ENCODE results near the gene SLC6A3.
"Not testable (repeated sequence)": the region's sequence is repeated elsewhere in the genome, so short reads cannot be mapped to it uniquely, and the experiment has no call there.

The SLC6A3 gene

GRCh38 chr5:1364211-1364610 is 81.0 kb downstream of the SLC6A3 start:
- H3K9me3 Mint-ChIP-seq: no peaks in the 10 kb centered on the region
- no peaks in the 10 kb centered on the region for H3K36me3 Mint-ChIP-seq
- peak overlapping the region; percentile 81 for H3K27ac Mint-ChIP-seq
- no peak for ATAC-seq
- no peak overlapping the region for H3K4me3 Mint-ChIP-seq
- peaks cover 48% of the 10 kb centered on the region for H3K4me1 Mint-ChIP-seq
- H3K27me3 Mint-ChIP-seq: peaks cover 15% of the 10 kb centered on the region

GRCh38 chr5:1363581-1363980 is 81.7 kb downstream of the SLC6A3 start:
- peaks cover 48% of the 10 kb centered on the region for H3K4me1 Mint-ChIP-seq
- no peaks in the 10 kb centered on the region for H3K36me3 Mint-ChIP-seq
- ATAC-seq: no peak
- peaks cover 17% of the 10 kb centered on the region for H3K27me3 Mint-ChIP-seq
- H3K4me3 Mint-ChIP-seq: no peak overlapping the region
- H3K9me3 Mint-ChIP-seq: no peaks in the 10 kb centered on the region
- peak overlapping the region; percentile 81 for H3K27ac Mint-ChIP-seq

GRCh38 chr5:1363160-1363559 is 82.1 kb downstream of the SLC6A3 start:
- peak; percentile 53 for ATAC-seq
- peaks cover 21% of the 10 kb centered on the region for H3K27me3 Mint-ChIP-seq
- no peaks in the 10 kb centered on the region for H3K9me3 Mint-ChIP-seq
- H3K4me3 Mint-ChIP-seq: no peak overlapping the region
- H3K4me1 Mint-ChIP-seq: peaks cover 48% of the 10 kb centered on the region
- H3K36me3 Mint-ChIP-seq: no peaks in the 10 kb centered on the region
- no peak overlapping the region for H3K27ac Mint-ChIP-seq

- Mint-ChIP-seq H3K9me3 (no peaks in the 10 kb centered on the region), H3K27me3 (peaks cover 23% of the 10 kb centered on the region), H3K4me3 (no peak overlapping the region), H3K27ac (no peak overlapping the region), H3K4me1 (peaks cover 47% of the 10 kb centered on the region), H3K36me3 (no peaks in the 10 kb centered on the region)
- ATAC-seq: no peak
Measured at GRCh38 chr5:1362242-1363015, 82.8 kb downstream of the SLC6A3 start.

- H3K4me3 Mint-ChIP-seq: no peak overlapping the region
- no peak for ATAC-seq
- H3K27ac Mint-ChIP-seq: peak overlapping the region; percentile 22
- no peaks in the 10 kb centered on the region for H3K36me3 Mint-ChIP-seq
- no peaks in the 10 kb centered on the region for H3K9me3 Mint-ChIP-seq
- peaks cover 31% of the 10 kb centered on the region for H3K4me1 Mint-ChIP-seq
- H3K27me3 Mint-ChIP-seq: peaks cover 23% of the 10 kb centered on the region
Measured at GRCh38 chr5:1360861-1361260, 84.4 kb downstream of the SLC6A3 start.

GRCh38 chr5:1360367-1360766 is 84.9 kb downstream of the SLC6A3 start:
- H3K4me1 Mint-ChIP-seq: peaks cover 26% of the 10 kb centered on the region
- not testable (repeated sequence) for H3K4me3 Mint-ChIP-seq, ATAC-seq, H3K36me3 Mint-ChIP-seq, H3K9me3 Mint-ChIP-seq
- H3K27me3 Mint-ChIP-seq: peaks cover 23% of the 10 kb centered on the region
- peak overlapping the region; percentile 22 for H3K27ac Mint-ChIP-seq

GRCh38 chr5:1359713-1360112 is 85.5 kb downstream of the SLC6A3 start:
- Mint-ChIP-seq H3K27ac (no peak overlapping the region), H3K27me3 (peaks cover 23% of the 10 kb centered on the region), H3K36me3 (no peaks in the 10 kb centered on the region), H3K4me1 (peaks cover 22% of the 10 kb centered on the region), H3K9me3 (no peaks in the 10 kb centered on the region), H3K4me3 (no peak overlapping the region)
- ATAC-seq: no peak

- Mint-ChIP-seq H3K4me3 (no peak overlapping the region), H3K9me3 (no peaks in the 10 kb centered on the region), H3K27ac (no peak overlapping the region), H3K27me3 (peaks cover 23% of the 10 kb centered on the region), H3K4me1 (peaks cover 22% of the 10 kb centered on the region), H3K36me3 (no peaks in the 10 kb centered on the region)
- no peak for ATAC-seq
Measured at GRCh38 chr5:1359031-1359645, 86.1 kb downstream of the SLC6A3 start.

- Mint-ChIP-seq H3K4me3 (no peak overlapping the region), H3K27me3 (peaks cover 23% of the 10 kb centered on the region)
- peak; percentile 28 for ATAC-seq
Measured at GRCh38 chr5:1358726-1359025, 86.6 kb downstream of the SLC6A3 start.

GRCh38 chr5:1357946-1358725 is 87.1 kb downstream of the SLC6A3 start:
- no peak overlapping the region for H3K4me3 Mint-ChIP-seq
- no peak overlapping the region for H3K27ac Mint-ChIP-seq
- no peak for ATAC-seq
- H3K4me1 Mint-ChIP-seq: peaks cover 17% of the 10 kb centered on the region
- H3K27me3 Mint-ChIP-seq: peaks cover 18% of the 10 kb centered on the region
- no peaks in the 10 kb centered on the region for H3K9me3 Mint-ChIP-seq
- no peaks in the 10 kb centered on the region for H3K36me3 Mint-ChIP-seq

More at GRCh38 chr5:1358726-1359025, 86.6 kb downstream of the SLC6A3 start:
- H3K27ac Mint-ChIP-seq: no peak overlapping the region
- no peaks in the 10 kb centered on the region for H3K9me3 Mint-ChIP-seq
- H3K4me1 Mint-ChIP-seq: peaks cover 22% of the 10 kb centered on the region
- H3K36me3 Mint-ChIP-seq: no peaks in the 10 kb centered on the region

GRCh38 chr5:1356873-1357787 is 88.1 kb downstream of the SLC6A3 start:
- Mint-ChIP-seq H3K27me3 (peaks cover 9% of the 10 kb centered on the region), H3K9me3 (no peaks in the 10 kb centered on the region), H3K27ac (no peak overlapping the region), H3K4me3 (no peak overlapping the region), H3K36me3 (no peaks in the 10 kb centered on the region), H3K4me1 (peaks cover 9% of the 10 kb centered on the region)
- no peak for ATAC-seq

GRCh38 chr5:1354576-1354975 is 90.7 kb downstream of the SLC6A3 start:
- no peak overlapping the region for H3K4me3 Mint-ChIP-seq
- peaks cover 9% of the 10 kb centered on the region for H3K27me3 Mint-ChIP-seq
- H3K9me3 Mint-ChIP-seq: no peaks in the 10 kb centered on the region
- H3K4me1 Mint-ChIP-seq: no peaks in the 10 kb centered on the region
- no peak for ATAC-seq
- no peaks in the 10 kb centered on the region for H3K36me3 Mint-ChIP-seq
- no peak overlapping the region for H3K27ac Mint-ChIP-seq

- no peak overlapping the region for H3K4me3 Mint-ChIP-seq
- H3K27me3 Mint-ChIP-seq: no peaks in the 10 kb centered on the region
- no peaks in the 10 kb centered on the region for H3K36me3 Mint-ChIP-seq
- no peak for ATAC-seq
- no peaks in the 10 kb centered on the region for H3K4me1 Mint-ChIP-seq
- no peaks in the 10 kb centered on the region for H3K9me3 Mint-ChIP-seq
- H3K27ac Mint-ChIP-seq: no peak overlapping the region
Measured at GRCh38 chr5:1352231-1353219, 92.7 kb downstream of the SLC6A3 start.

GRCh38 chr5:1351156-1351555 is 94.1 kb downstream of the SLC6A3 start:
- Mint-ChIP-seq H3K4me1 (peaks cover 4% of the 10 kb centered on the region), H3K36me3 (no peaks in the 10 kb centered on the region), H3K4me3 (no peak overlapping the region), H3K27ac (no peak overlapping the region), H3K9me3 (no peaks in the 10 kb centered on the region), H3K27me3 (no peaks in the 10 kb centered on the region)
- ATAC-seq: no peak

Data from stimulated activated memory B cell treated with anti-CD40 and anti-IgM and Interleukin-4, amounts not matched to agents 10 μg/mL and 1 μg/mL and 100 μg/mL, for 72 hours (primary cell).